K562 treated with DMSO at 1 percent for 48 hours (cell line): ENCODE results near the gene FOLH1. TPM values are rescaled to one million over a fixed set of nuclear protein-coding genes. Genes with fewer than 3 reads are reported as not detected.

ENCODE experiments used
- total RNA-seq: library from RNA; unstranded; fragments of 300-600 nt; gene quantifications from 2 replicates; pipeline ENCODE4 v1.2.3, GENCODE V29; 2022; ENCODE audit warnings: low replicate concordance; ENCODE audit errors: extremely low read depth

The FOLH1 gene
- total RNA-seq = not detected in 2 replicates

DNA sequence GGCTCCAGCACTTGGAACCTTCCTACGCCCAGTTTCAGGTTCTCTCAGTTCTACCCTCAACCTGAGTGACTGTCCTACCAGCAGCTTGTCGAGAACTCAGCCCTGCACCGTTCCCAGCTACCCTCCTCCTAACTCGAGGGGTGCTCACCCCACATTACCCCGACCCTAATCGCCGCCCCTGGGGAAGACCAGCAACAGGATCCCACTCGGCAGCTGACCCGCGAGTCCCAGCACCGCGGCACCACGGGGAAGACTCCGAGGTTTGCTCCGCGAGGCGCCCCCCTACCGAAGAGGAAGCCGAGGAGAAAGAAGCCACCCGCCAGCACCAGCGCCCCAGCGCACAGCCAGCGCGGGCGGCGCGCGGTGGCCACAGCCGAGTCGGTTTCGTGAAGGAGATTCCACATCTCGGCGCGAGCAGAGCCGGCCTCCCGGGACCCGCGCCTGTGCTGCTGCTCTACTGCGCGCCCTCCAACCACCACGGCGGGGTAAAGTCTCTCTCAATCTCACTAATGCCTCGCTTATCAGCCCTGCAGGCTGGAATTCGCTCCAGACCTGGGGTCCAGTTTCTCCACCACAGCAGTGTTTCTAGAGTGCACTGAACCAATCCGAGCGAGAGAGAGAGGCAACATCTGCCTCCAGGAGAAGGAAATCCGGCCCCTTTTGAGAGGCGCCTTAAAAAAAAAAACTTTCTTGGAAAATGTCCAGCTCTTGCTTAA lies at the start of gene FOLH1:
Gene FOLH1, minus strand, starts transcription at position 597 of the 716 bp plus-strand sequence. Its CDS starts 193 bp downstream, at position 404.

Other genes starting within 250 kb of the FOLH1 start
- gene TRIM51G, start 224.7 kb downstream of the FOLH1 start, total RNA-seq = not detected in 2 replicates
- not detected in 2 replicates for gene TRIM49B, start 179.8 kb downstream of the FOLH1 start, total RNA-seq
- not detected in 2 replicates for gene TRIM64C, start 149.5 kb downstream of the FOLH1 start, total RNA-seq